OCI-LY3 (cell line): ENCODE results near the gene PROSER3.
A peak's percentile ranks its signal among the peaks of the same experiment; 100 is the strongest.

Experiments used
- CTCF ChIP-seq: fragments of 200-600, 300-600 bp; sonication (generic); IDR thresholded peaks from 2 replicates; pipeline ENCODE4 v1.5.1; 2014; ENCODE audit warnings: antibody characterized with exemption, low read length, low read depth
- EZH2phosphoT487 ChIP-seq: fragments of 200-600 bp; shearing (Covaris generic); IDR thresholded peaks from 2 replicates; pipeline ENCODE4 v1.6.1; 2018; ENCODE audit warnings: antibody characterized with exemption, mixed run types, low read depth

GRCh38 chr19:35790981-35791813 is 33.2 kb downstream of the PROSER3 start:
- peak; percentile 44 for TF ChIP-seq CTCF
- TF ChIP-seq EZH2phosphoT487 = no peak
